Fibroblast of the conjunctiva (primary cell): ENCODE data around the gene DAW1.
"Not testable (repeated sequence)": the region's sequence is repeated elsewhere in the genome, so short reads cannot be mapped to it uniquely, and the experiment has no call there.

Source experiments
- DNase-seq: peaks from one replicate; pipeline ENCODE4 v3.0.0-alpha.2; 2010; ENCODE audit warnings: low read depth

The DAW1 gene, protein sequence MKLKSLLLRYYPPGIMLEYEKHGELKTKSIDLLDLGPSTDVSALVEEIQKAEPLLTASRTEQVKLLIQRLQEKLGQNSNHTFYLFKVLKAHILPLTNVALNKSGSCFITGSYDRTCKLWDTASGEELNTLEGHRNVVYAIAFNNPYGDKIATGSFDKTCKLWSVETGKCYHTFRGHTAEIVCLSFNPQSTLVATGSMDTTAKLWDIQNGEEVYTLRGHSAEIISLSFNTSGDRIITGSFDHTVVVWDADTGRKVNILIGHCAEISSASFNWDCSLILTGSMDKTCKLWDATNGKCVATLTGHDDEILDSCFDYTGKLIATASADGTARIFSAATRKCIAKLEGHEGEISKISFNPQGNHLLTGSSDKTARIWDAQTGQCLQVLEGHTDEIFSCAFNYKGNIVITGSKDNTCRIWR

DNA sequence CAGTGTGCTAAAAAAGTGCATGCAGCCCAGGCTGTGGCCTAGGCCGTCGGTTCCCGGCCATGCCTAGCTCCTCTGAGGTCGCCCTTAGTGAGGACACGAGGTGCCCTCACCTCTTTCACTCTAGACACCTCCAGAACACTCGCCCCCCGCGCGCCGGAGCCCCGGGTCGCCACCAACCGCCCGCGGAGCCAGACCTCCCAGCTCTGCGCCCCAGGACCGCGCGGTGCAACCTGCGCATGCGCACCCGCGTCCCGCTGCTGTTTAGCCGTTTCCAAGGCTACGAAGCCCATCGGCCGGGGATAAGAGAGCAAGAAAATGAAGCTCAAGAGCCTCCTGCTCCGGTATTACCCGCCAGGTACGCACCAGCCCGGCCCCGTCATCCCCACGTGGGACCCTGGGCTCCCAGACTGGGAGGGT lies at the start of gene DAW1:
TSS of gene DAW1 (plus strand) at position 257 of the 417 bp plus-strand sequence. CDS start at position 316, 59 bp downstream.
- DNase-seq, result peak; percentile 59

DNA sequence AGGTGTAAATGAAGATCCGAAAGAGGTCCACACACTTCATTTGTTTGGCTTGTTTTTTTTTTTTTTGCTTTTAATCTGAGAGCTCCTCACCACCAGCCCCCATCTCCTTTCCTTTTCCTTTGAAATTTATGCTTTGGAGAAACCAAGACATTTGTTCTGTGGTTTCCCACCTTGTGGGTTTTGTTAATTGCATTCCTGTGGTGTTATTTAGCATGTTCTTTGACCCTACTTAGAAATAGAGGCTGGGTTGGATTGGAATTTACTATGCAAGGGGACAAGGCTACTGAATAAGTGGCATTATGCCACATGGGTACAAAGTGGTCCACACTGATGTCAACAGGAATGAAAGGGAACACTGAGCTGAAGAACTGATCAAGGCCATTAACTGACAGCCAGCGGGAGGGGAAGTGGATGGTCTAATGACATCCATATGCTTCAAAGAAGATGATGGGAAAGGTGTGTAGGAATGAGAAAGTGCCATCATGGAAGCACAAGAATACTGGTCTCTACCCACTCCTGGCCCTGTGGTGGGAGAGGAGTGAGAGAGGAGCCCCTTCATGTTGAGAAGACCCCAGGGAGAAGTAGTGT lies 48.9 kb upstream of the DAW1 start:
- DNase-seq, result no peak

DNA sequence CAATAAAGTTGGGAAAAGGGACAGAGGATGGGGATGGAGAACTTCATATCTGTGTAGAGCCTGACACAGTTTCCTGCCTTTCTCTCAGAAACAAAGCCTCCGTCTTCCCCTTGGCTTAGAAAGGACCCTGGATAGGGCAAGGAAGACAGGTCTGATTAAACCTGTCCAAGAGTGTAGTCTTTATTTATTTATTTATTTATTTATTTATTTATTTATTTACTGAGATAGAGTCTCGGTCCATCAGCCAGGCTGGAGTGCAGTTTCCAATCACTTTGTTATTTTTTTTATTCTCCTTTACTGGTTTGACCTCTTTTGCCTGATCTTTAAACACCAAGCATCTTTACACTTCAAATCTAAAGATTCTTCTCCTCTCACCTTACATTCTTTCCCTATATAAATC lies 47.5 kb upstream of the DAW1 start:
- no peak for DNase-seq

DNA sequence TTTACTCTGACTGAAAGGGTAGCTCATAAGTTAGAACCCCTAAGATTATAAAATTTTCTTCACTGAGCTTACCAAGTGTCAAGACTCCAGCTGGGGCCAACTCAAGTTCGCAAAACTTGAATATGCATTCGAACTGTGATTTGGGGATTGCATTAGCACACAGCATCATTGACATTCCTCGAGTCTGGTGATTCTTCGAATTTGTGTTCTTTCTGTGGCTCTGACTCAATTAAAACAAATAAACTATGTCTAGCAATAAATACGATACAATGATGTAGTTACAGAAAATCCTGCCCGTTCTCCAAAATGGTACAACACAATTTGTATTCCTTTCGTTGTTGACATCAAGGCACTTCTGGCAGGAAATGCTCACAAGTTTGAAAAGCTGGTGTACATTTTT lies 46.7 kb upstream of the DAW1 start:
- no peak for DNase-seq

DNA sequence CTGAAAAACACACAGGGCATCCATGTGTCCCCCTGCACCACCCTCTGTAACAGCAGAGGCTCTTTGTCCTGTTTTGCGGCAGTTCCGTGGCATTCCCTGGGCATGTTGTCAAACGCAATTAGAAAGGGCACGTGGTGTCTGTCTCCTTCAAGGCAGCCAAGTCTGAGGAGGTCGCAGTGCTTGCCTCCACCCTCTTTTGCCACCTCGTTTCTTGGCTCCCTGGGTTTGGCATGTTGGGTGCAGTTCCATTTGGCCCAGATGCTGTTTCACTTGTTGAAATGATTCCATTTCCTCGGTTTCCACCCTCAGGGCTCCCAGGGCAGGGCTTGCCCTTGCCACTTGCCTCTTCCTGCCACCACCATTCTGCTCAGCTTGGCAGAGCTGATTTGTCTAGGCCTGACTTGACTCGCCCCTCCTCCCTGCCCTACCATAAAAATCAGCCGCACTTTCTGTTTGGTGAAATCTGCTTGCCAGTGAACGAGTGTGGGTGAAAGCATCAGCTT lies 45.4 kb upstream of the DAW1 start:
- DNase-seq, result no peak

DNA sequence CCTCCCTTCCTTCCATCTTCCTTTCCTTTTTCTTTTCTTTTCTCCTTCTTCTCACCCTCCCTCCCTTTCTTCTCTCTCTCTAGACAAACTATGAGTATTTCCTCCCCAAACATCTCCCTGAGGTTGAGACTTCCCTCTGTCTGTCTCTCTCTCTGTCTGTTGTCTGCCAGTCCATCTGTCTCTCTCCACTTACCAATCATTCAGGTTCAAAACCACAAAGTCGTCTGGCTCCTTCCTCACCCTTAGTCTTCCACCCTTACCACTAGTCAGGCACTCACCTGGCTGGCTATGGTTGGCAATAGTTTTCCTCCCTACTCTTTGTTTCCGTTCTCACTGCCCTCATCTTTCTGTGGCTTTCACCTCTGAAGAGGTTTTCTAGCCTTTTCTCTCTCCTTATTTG lies 44.9 kb upstream of the DAW1 start:
- no peak for DNase-seq

DNA sequence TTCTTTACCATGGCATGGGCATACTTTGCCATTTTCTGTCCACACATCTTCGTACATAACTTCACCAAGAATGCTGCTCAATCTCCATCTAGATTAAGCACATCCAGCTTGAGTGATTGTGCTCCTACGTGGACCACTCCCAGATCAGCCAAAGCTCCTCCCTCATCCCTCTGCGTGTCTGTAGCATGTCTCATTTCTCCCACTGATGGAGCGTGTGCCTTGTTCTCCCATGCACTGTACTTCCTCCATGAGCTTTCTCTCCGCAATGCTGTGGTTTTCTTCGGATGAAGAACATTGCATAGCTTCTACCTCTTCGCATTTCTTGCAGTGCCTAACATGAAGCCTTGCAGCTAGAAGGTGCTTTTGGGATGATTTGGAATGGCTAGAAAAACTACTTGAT lies 44.3 kb upstream of the DAW1 start:
- no peak for DNase-seq

DNA sequence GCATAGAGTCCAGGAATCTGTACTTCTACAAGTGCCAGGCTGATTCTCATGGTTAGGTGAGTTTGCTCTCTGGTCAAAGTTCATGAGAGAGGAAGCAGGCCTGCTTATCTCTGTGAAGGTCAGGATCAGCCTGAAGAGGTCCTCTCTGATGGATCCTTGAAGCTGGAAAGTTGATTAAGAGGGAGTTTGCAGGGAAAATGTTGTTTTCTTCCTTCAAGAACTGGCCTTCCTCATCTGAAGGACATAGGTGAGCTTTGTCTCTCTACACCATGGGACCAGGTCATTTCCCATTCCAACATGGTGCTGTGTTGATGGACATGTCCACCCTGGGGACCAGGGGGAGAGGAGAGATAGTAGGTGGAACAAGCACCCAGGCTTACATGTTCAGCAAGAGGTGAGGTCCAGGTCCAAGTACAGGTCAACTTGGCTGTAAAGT lies 42.9 kb upstream of the DAW1 start:
- no peak for DNase-seq

DNA sequence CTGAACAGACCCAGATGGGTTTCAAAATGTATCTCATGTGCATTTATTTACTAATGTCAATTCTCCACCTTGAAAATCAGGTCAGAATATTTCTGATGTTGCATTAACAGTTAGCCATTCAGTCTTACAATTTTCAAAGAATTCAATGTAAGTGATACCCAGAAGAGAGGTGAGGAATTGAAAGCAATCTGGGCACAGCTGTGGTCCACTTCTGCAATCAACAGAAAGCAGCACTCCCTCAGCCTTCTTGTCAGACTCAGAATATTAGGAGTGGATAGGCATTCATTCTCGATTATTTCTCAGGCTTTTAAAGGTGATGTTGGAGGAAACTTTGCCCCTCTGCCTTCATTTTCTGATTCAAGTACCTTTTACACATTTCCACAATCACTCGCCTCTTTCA lies 42.1 kb upstream of the DAW1 start:
- no peak for DNase-seq

DNA sequence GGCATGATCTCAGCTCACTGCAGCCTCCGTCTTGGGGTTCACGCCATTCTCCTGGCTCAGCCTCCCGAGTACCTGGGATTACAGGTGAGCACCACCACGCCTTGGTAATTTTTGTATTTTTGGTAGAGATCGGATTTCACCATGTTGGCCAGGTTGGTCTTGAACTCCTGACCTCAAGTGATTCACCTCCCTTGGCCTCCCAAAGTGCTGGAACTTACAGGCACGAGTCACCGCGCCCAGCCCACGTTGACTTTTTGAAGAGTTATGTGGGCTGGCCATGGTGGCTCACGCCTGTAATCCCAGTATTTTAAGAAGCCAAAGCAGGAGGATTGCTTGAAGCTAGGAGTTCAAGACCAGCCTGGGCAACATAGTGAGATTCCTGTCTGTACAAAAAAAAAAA lies 37.0 kb upstream of the DAW1 start:
- DNase-seq, result no peak

DNA sequence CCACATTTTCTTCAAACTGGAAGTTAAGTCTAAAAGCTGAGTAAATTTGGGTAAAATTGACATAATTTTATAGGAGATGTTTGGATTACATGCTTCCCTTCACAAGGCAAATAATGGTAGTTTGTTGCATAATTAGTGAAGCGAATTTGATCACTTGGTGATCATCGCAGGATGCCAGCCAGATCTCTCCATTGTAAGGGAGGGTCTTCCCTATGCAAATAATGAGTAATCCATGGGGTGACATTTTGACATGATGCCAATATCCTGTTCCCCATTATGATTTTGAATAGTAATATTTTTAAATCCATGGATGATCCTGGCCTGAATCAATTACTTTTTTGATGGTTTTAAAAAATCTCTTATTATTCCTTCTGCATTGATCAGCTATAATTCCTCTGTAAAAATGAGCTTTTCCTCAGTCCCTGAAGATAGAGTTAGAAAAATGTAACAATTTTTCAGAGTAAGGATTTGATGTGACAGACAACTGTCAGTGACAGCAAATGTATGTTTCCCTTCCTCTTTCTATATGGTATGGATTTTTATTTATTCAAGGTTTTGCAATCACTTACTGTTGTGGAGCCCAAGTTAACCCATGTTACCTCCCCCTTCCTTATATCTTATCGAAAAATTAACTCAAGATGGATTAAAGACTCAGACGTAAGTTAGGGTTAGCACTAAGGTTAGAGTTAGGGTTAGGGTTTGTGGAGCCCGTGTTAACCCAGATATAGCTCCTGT lies 36.3 kb upstream of the DAW1 start:
- no peak for DNase-seq

DNA sequence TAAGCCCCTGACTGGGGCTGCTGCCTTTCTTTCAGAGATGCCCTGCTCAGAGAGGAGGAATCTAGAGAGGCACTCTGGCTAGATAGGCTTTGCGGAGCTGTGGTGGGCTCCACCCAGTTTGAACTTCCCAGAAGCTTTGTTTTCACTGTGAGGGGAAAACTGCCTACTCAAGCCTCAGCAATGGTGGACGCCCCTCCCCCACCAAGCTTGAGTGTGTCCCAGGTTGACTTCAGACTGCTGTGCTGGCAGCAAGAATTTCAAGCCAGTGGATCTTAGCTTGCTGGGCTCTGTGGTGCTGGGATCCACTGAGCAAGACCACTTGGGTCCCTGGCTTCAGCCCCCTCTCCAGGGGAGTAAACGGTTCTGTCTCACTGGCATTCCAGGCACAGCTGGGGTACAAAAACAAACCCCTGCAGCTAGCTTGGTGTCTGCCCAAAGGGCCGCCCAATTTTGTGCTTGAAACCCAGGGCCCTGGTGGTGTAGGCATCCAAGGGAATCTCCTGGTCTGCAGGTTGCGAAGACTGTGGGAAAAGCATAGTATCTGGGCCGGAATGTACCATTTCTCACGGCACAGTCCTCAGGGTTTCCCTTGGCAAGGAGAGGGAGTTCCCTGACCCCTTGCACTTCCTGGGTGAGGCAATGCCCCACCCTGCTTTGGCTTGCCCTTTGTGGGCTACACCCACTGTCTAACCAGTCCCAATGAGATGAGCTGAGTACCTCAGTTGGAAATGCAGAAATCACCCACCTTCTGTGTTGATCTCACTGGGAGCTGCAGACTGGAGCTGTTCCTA lies 31.9 kb upstream of the DAW1 start:
- DNase-seq, result not testable (repeated sequence)

DNA sequence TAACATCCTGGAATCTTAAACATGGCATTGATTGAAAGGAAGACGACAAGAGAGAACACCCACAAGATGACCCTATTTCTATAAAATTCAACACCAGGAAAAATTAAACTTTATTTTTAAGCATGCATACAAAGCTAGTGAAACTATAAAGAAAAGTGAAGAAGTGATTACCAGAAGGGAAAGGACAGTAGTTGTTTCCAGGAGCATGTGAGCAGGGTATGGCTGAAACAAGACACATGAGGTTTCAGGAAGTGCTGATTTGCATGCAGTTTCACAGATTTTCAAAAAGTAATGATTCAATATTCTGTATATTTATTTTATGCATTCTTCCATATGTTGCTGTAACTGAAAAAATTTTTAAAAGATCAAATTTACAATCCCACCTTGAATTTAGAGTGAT lies 24.6 kb upstream of the DAW1 start:
- DNase-seq, result no peak

DNA sequence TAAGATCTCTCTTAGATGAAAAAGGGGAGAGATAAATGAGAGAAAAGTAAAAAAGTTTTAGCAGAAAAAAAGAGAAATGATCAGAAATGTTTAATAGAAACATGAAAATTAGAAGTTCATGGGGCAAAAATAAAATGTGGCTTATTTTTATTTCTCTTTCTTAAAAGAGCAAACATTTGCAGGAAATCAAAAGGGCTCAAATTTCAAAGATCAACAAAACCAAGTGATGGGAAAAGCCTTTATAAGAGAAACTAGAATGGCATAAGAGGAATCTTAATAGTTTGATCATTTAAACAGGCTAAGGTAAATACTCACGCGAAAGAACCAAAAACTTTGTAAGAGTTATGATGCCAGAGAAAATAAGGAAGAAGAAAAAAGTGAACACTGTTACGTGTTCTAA lies 23.3 kb upstream of the DAW1 start:
- DNase-seq, result no peak

DNA sequence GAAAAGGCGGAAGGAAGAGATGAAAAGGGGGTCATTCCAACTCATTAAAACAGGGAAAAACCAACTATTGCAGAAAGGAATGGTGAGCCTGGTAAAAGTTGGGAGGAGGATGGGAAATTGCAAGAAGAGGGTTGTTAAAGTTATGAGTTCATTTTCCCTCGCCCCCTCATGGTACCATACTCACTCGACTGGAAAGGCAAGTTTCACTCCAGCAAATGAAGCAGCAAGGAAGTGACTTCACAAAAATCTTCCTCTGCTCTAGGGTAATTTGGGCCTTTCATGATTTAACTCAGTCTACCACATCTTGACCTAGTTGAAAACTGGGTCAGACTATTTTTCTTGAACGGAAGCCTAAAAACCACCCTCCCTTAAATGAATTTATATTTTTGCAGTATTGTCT lies 22.8 kb upstream of the DAW1 start:
- DNase-seq, result no peak

DNA sequence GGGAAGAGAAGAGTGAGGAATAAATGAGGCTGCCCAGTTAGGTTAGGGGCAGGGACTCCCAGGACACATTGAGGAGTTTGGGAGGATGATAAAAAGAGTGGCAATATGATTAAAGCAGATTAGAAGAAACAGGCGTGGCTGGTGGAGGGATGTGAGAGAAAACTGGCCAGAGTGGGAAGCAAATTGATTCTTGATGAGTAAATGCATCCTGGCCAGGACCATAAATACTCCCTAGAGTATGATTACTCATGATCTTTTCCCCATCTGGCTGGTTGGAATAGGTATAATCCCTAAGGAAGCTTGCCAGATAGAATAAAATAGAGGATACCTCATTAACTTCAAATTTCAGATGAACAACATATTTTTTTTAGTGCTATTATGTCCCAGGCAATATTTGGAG lies 21.5 kb upstream of the DAW1 start:
- no peak for DNase-seq

DNA sequence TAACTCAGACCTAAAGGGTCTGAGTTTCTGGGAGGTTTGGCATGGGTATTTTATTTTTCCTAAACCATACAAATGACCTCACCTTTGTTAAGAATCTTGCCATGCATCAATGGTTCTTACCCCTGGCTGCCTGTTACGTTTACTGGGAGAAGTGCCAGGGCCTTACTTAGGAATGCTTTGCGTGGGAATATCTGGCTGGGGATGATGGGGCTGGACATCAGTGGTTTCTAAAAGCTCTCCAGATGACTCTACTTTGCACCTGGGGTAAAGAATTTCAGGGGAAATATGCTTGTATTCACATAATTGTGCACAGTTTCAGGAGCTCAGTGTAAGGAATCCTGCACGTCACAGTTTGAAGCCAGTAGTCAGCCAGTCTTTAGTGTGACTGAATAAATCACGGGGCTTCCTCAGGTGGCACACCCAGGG lies 18.2 kb upstream of the DAW1 start:
- DNase-seq, result peak; percentile 57

DNA sequence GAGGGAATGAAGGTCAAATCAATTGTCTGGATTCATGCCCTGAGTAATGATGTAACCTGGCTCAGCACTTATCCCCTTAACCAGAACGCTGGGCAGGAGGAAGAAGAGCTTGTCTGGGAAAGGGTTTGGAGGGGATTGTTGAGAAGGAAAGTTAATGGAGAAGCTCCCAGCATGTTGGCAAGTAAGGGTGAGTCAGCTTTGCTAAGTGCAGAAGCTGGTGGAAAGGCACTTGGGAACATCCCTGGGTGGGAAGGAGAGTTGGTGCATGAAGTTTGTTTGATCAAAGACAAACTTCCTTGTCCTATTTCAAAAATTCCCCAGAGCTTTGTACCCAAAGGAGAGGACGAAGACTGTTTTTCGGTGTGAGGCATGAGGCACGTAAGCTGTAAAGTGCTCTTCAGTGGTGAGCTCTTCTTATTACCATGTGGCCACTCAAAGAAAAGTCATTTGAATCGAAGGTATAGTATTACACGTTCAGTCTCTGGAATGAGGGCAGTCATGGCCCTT lies 17.6 kb upstream of the DAW1 start:
- DNase-seq, result no peak

DNA sequence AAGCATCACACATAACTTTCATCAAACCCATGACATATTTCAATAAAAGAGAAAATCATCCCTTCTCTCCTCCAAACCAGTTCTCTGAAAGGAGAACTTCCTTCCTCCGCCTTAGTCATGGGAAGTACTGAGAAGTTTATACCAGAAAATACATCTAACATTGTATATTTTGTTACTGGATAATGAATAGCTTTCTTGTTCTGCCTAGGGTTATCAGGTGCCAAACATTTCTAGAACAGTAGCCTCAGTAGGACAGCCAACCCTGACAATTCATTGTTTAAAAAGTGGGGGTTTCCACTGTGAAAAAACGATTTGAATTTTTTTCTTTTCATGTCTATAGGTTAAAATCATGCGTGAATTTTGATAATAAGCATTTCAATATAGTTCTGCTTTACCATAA lies 16.0 kb upstream of the DAW1 start:
- DNase-seq, result no peak

DNA sequence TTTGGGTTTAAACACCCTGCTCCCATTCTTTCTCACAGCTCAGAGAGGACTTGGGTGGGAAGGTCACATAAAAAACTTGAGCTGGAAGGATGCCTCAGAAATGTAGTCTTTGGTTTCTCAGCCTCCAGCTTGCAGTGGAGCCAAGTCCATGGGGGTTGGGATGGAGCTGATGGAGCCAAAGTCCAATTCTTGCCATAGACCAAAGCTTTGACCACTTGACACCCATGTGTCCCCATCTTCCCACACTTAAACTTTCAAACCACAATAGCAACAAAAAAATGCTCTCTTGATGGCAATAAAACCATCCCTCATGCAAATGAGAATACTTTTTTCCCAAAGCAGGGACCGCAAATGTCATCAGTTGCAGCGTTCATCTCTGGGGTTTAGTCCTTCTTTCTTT lies 14.7 kb upstream of the DAW1 start:
- DNase-seq, result no peak

DNA sequence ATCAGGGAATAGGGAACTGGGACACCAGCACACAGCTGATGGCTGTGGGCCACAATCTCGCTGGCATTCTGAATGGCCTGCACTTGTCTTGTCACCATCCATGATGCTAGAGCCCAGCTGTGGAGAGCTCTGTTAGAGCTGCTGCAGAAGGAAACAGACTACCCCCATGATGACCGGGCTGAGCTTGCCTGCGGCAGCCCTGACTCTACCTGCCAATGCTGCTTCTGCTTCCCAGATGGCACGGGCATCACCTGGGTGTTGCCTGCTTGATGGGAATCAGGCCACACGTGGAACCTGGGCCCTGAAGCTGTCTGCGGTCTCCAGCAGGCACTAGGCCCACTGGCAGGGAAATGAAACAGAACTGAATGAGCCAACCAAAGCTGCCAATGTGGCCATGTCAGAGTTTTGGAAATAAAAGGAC lies 11.2 kb upstream of the DAW1 start:
- DNase-seq, result no peak

DNA sequence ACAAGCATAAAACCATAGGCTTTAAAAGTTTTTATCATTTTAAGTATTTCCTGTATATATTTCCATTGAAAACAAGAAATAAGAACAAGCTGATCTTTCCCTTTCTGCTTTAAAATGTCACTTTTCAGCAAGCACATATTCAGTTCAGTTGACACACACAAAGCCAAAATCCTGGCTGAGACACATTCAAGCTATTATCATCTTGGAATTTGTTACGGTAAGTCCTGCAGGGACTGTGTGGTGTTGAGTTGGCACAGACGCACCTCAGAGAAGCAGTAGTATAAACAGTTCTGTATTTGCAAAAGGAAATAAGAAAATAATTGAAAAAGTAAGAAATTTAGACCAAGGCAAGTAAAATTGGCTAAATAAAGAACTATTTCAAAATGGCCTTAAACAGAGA lies 10.4 kb upstream of the DAW1 start:
- DNase-seq, result no peak
